ENCODE measurements around the gene C1QL1. TPM values are rescaled to one million over a fixed set of nuclear protein-coding genes. Genes with fewer than 3 reads are reported as not detected.
A peak's percentile ranks its signal among the peaks of the same experiment; 100 is the strongest.

C1QL1 gene
- total and polyA plus RNA-seq, 2 of the 13 experiments (the other 11 are each of a cell fraction or from before 2014, with no cell fraction given) = 0.11 TPM

- TF ChIP-seq PAXIP1 (CRISPR knock-in tag; conservative IDR thresholded peaks at IDR 0.05) (0 out of 2 replicates have a peak, but pooled peaks have one; percentile 34), E2F5 (CRISPR knock-in tag; conservative IDR thresholded peaks at IDR 0.05) (0 out of 2 replicates have a peak, but pooled peaks have one; percentile 21), SMARCC2 (IDR thresholded peaks at IDR 0.05) (no peak), LCORL (IDR thresholded peaks at IDR 0.05) (no peak), LCORL (CRISPR knock-in tag; IDR thresholded peaks at IDR 0.05) (peak; percentile 53), ZNF691 (CRISPR knock-in tag; IDR thresholded peaks at IDR 0.05; ENCODE audit: borderline replicate concordance, low read depth) (peak; percentile 62; the same call in 1 of the 2 replicates), ZFY (CRISPR knock-in tag; IDR thresholded peaks at IDR 0.05) (peak; percentile 16; the same call in 1 of the 2 replicates), CBX1 (IDR thresholded peaks at IDR 0.05; ENCODE audit: low read depth) (peak; percentile 56), TEAD3 (CRISPR knock-in tag; optimal IDR thresholded peaks at IDR 0.05; ENCODE audit: borderline replicate concordance) (peak; percentile 42), PHF8 (CRISPR knock-in tag; IDR thresholded peaks at IDR 0.05) (peak; percentile 42), CREB3 (CRISPR knock-in tag; IDR thresholded peaks at IDR 0.05) (no peak), IRF2 (CRISPR knock-in tag; IDR thresholded peaks at IDR 0.05) (peak; percentile 70; the same call in 1 of the 2 replicates), NR2F6 (IDR thresholded peaks at IDR 0.05) (peak; percentile 23; the same call in 1 of the 2 replicates), NR2F6 (CRISPR knock-in tag; IDR thresholded peaks at IDR 0.05) (peak; percentile 88), SAP130 (CRISPR knock-in tag; IDR thresholded peaks at IDR 0.05; ENCODE audit: low read depth) (peak; percentile 52), HDAC1 (CRISPR knock-in tag; IDR thresholded peaks at IDR 0.05) (peak; percentile 58), ZBED4 (CRISPR knock-in tag; IDR thresholded peaks at IDR 0.05; ENCODE audit: borderline replicate concordance) (peak; percentile 89; the same call in 1 of the 2 replicates), ZNF205 (CRISPR knock-in tag; IDR thresholded peaks at IDR 0.05) (peak; percentile 35; the same call in 1 of the 2 replicates), HOXA7 (CRISPR knock-in tag; IDR thresholded peaks at IDR 0.05) (no peak), ETV5 (CRISPR knock-in tag; IDR thresholded peaks at IDR 0.05; ENCODE audit: borderline replicate concordance) (0 out of 2 replicates have a peak, but pooled peaks have one; percentile 12)
These were observed 56.7 kb downstream of the C1QL1 start (continued) for GRCh38 chr17:44911133-44912001.

Data from HepG2 (cell line).